WTC11 (cell line): Measurements from ENCODE around the gene ACAT2. TPM values are rescaled to one million over a fixed set of nuclear protein-coding genes. Genes with fewer than 3 reads are reported as not detected.
A peak's percentile ranks its signal among the peaks of the same experiment; 100 is the strongest.

Experiments used
- AFF4 ChIP-seq: sonication (generic); formaldehyde crosslinking; IDR thresholded peaks from 2 replicates; pipeline ENCODE4 v1.8.1; 2023; ENCODE audit warnings: mild to moderate bottlenecking, missing genetic modification reagents, borderline replicate concordance
- ATF1 ChIP-seq: sonication (generic); formaldehyde crosslinking; IDR thresholded peaks from 2 replicates; pipeline ENCODE4 v1.8.1; 2023; ENCODE audit warnings: mild to moderate bottlenecking, moderate library complexity, missing genetic modification reagents
- CDX4 ChIP-seq: fragments of 250-450 bp; sonication (Bioruptor Pico); IDR thresholded peaks from 2 replicates; pipeline ENCODE4 v1.9.0; 2021; ENCODE audit warnings: moderate library complexity, mild to moderate bottlenecking, inconsistent platforms, borderline replicate concordance
- CREB1 ChIP-seq: sonication (generic); formaldehyde crosslinking; IDR thresholded peaks from 2 replicates; pipeline ENCODE4 v1.8.0; 2023; ENCODE audit warnings: mild to moderate bottlenecking, missing genetic modification reagents
- EMX1 ChIP-seq: fragments of 250-450 bp; sonication (Bioruptor Pico); IDR thresholded peaks from 2 replicates; pipeline ENCODE4 v1.8.0; 2021; ENCODE audit warnings: mild to moderate bottlenecking
- ERG ChIP-seq: fragments of 250-450 bp; sonication (Bioruptor Pico); IDR thresholded peaks from 2 replicates; pipeline ENCODE4 v1.8.0; 2021; ENCODE audit warnings: mild to moderate bottlenecking
- ETV6 ChIP-seq: sonication (generic); formaldehyde crosslinking; IDR thresholded peaks from 2 replicates; pipeline ENCODE4 v1.8.1; 2022; ENCODE audit warnings: mild to moderate bottlenecking, missing genetic modification reagents
- FOXJ3 ChIP-seq: sonication (generic); formaldehyde crosslinking; IDR thresholded peaks from 2 replicates; pipeline ENCODE4 v1.9.0; 2021; ENCODE audit warnings: missing genetic modification reagents, mild to moderate bottlenecking, borderline replicate concordance
- FOXK1 ChIP-seq: sonication (generic); formaldehyde crosslinking; IDR thresholded peaks from 2 replicates; pipeline ENCODE4 v1.8.0; 2022; ENCODE audit warnings: mild to moderate bottlenecking, moderate library complexity, missing genetic modification reagents
- GTF2I ChIP-seq: fragments of 250-450 bp; sonication (Bioruptor Pico); conservative IDR thresholded peaks from 2 replicates; pipeline ENCODE4 v1.4.0; 2021; ENCODE audit warnings: mild to moderate bottlenecking
- HMGXB4 ChIP-seq: sonication (generic); formaldehyde crosslinking; IDR thresholded peaks from 2 replicates; pipeline ENCODE4 v1.8.1; 2023; ENCODE audit warnings: mild to moderate bottlenecking, moderate library complexity, missing genetic modification reagents
- IRF2 ChIP-seq: sonication (generic); formaldehyde crosslinking; IDR thresholded peaks from 2 replicates; pipeline ENCODE4 v1.8.0; 2022; ENCODE audit warnings: low read depth, missing genetic modification reagents, borderline replicate concordance
- MAX ChIP-seq: sonication (generic); formaldehyde crosslinking; IDR thresholded peaks from 2 replicates; pipeline ENCODE4 v1.8.0; 2022; ENCODE audit warnings: mild to moderate bottlenecking, missing genetic modification reagents
- MXD4 ChIP-seq: fragments of 250-450 bp; sonication (Bioruptor Pico); IDR thresholded peaks from 2 replicates; pipeline ENCODE4 v1.8.0; 2021; ENCODE audit warnings: mild to moderate bottlenecking, moderate library complexity, borderline replicate concordance
- NR1H2 ChIP-seq: sonication (generic); formaldehyde crosslinking; IDR thresholded peaks from 2 replicates; pipeline ENCODE4 v1.9.0; 2021; ENCODE audit warnings: mild to moderate bottlenecking, moderate library complexity, missing genetic modification reagents
- PRRX2 ChIP-seq: fragments of 250-450 bp; sonication (Bioruptor Pico); IDR thresholded peaks from 2 replicates; pipeline ENCODE4 v1.8.0; 2021; ENCODE audit warnings: mild to moderate bottlenecking
- SOX15 ChIP-seq: fragments of 250-450 bp; sonication (Bioruptor Pico); IDR thresholded peaks from 2 replicates; pipeline ENCODE4 v1.9.0; 2021; ENCODE audit warnings: mild to moderate bottlenecking
- TCF7 ChIP-seq: sonication (generic); formaldehyde crosslinking; IDR thresholded peaks from 2 replicates; pipeline ENCODE4 v1.8.0; 2022; ENCODE audit warnings: mild to moderate bottlenecking, low read depth, missing genetic modification reagents, moderate library complexity
- TEAD1 ChIP-seq: sonication (generic); formaldehyde crosslinking; IDR thresholded peaks from 2 replicates; pipeline ENCODE4 v1.8.0; 2022; ENCODE audit warnings: mild to moderate bottlenecking, missing genetic modification reagents
- TEAD4 ChIP-seq: sonication (generic); formaldehyde crosslinking; IDR thresholded peaks from 2 replicates; pipeline ENCODE4 v1.8.0; 2022; ENCODE audit warnings: mild to moderate bottlenecking, missing genetic modification reagents
- ZNF121 ChIP-seq: sonication (generic); formaldehyde crosslinking; IDR thresholded peaks from 2 replicates; pipeline ENCODE4 v1.8.0; 2023; ENCODE audit warnings: missing genetic modification reagents
- ZNF317 ChIP-seq: sonication (generic); formaldehyde crosslinking; IDR thresholded peaks from 2 replicates; pipeline ENCODE4 v1.8.1; 2023; ENCODE audit warnings: low read depth, mild to moderate bottlenecking, moderate library complexity, missing genetic modification reagents, borderline replicate concordance
- ZNF396 ChIP-seq: fragments of 250-450 bp; sonication (Bioruptor Pico); IDR thresholded peaks from 2 replicates; pipeline ENCODE4 v1.8.0; 2021; ENCODE audit warnings: mild to moderate bottlenecking, moderate library complexity, borderline replicate concordance
- ZNF671 ChIP-seq: fragments of 250-450 bp; sonication (Bioruptor Pico); IDR thresholded peaks from 2 replicates; pipeline ENCODE4 v1.8.0; 2021; ENCODE audit warnings: mild to moderate bottlenecking
- total RNA-seq: library from RNA; stranded (reverse); gene quantifications from 3 replicates; pipeline ENCODE4 v1.2.3, GENCODE V29; 2021
- TF ChIP-seq, protein P1 (sequence below): sonication (generic); formaldehyde crosslinking; conservative IDR thresholded peaks from 2 replicates; pipeline ENCODE4 v1.8.1; 2023; ENCODE audit warnings: mild to moderate bottlenecking, low read depth, missing genetic modification reagents, moderate library complexity
- TF ChIP-seq, protein P2 (sequence below): sonication (generic); formaldehyde crosslinking; IDR thresholded peaks from 2 replicates; pipeline ENCODE4 v1.8.1; 2023; ENCODE audit warnings: mild to moderate bottlenecking, missing genetic modification reagents
- TF ChIP-seq, protein P3 (sequence below): sonication (generic); formaldehyde crosslinking; IDR thresholded peaks from 2 replicates; pipeline ENCODE4 v1.8.1; 2022; ENCODE audit warnings: low read depth, mild to moderate bottlenecking, moderate library complexity, missing genetic modification reagents, borderline replicate concordance

ACAT2 gene
- total RNA-seq, 1 experiment from 2014 or later, result 138 TPM

- TF ChIP-seq ERG (CRISPR knock-in tag), result 0 out of 2 replicates have a peak, but pooled peaks have one; percentile 8
- no peak for TF ChIP-seq PRRX2 (CRISPR knock-in tag)
- TF ChIP-seq, protein P1, sequence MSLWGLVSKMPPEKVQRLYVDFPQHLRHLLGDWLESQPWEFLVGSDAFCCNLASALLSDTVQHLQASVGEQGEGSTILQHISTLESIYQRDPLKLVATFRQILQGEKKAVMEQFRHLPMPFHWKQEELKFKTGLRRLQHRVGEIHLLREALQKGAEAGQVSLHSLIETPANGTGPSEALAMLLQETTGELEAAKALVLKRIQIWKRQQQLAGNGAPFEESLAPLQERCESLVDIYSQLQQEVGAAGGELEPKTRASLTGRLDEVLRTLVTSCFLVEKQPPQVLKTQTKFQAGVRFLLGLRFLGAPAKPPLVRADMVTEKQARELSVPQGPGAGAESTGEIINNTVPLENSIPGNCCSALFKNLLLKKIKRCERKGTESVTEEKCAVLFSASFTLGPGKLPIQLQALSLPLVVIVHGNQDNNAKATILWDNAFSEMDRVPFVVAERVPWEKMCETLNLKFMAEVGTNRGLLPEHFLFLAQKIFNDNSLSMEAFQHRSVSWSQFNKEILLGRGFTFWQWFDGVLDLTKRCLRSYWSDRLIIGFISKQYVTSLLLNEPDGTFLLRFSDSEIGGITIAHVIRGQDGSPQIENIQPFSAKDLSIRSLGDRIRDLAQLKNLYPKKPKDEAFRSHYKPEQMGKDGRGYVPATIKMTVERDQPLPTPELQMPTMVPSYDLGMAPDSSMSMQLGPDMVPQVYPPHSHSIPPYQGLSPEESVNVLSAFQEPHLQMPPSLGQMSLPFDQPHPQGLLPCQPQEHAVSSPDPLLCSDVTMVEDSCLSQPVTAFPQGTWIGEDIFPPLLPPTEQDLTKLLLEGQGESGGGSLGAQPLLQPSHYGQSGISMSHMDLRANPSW (CRISPR knock-in tag), result no peak
- peak; percentile 60; the same call in 1 of the 2 replicates for TF ChIP-seq TEAD4 (CRISPR knock-in tag)
- no peak for TF ChIP-seq ZNF396 (CRISPR knock-in tag)
- TF ChIP-seq TCF7, result no peak
- no peak for TF ChIP-seq ZNF121
- peak; percentile 69 for TF ChIP-seq HMGXB4 (CRISPR knock-in tag)
- no peak for TF ChIP-seq EMX1 (CRISPR knock-in tag)
- no peak for TF ChIP-seq GTF2I (CRISPR knock-in tag)
- no peak for TF ChIP-seq ATF1
- TF ChIP-seq MXD4, result no peak
- TF ChIP-seq, protein P2, sequence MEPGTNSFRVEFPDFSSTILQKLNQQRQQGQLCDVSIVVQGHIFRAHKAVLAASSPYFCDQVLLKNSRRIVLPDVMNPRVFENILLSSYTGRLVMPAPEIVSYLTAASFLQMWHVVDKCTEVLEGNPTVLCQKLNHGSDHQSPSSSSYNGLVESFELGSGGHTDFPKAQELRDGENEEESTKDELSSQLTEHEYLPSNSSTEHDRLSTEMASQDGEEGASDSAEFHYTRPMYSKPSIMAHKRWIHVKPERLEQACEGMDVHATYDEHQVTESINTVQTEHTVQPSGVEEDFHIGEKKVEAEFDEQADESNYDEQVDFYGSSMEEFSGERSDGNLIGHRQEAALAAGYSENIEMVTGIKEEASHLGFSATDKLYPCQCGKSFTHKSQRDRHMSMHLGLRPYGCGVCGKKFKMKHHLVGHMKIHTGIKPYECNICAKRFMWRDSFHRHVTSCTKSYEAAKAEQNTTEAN (CRISPR knock-in tag), result no peak
- TF ChIP-seq, protein P3, sequence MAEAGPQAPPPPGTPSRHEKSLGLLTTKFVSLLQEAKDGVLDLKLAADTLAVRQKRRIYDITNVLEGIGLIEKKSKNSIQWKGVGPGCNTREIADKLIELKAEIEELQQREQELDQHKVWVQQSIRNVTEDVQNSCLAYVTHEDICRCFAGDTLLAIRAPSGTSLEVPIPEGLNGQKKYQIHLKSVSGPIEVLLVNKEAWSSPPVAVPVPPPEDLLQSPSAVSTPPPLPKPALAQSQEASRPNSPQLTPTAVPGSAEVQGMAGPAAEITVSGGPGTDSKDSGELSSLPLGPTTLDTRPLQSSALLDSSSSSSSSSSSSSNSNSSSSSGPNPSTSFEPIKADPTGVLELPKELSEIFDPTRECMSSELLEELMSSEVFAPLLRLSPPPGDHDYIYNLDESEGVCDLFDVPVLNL, result no peak
- TF ChIP-seq TEAD1 (CRISPR knock-in tag), result no peak; the same call in 1 of the 2 replicates
- TF ChIP-seq FOXK1 (CRISPR knock-in tag), result peak; percentile 98
- no peak for TF ChIP-seq AFF4
- TF ChIP-seq MAX (CRISPR knock-in tag), result peak; percentile 78
- no peak for TF ChIP-seq NR1H2 (CRISPR knock-in tag)
- TF ChIP-seq CDX4 (CRISPR knock-in tag), result no peak
- no peak for TF ChIP-seq SOX15
- no peak for TF ChIP-seq ZNF317 (CRISPR knock-in tag)
- no peak for TF ChIP-seq CREB1 (CRISPR knock-in tag)
- peak; percentile 95 for TF ChIP-seq ETV6 (CRISPR knock-in tag)
- TF ChIP-seq IRF2 (CRISPR knock-in tag), result no peak
- no peak for TF ChIP-seq FOXJ3 (CRISPR knock-in tag)
- no peak for TF ChIP-seq ZNF671 (CRISPR knock-in tag)
These were observed 27.7 kb downstream of the ACAT2 start, which contains the start of gene TCP1 (continued) for GRCh38 chr6:159789377-159790148.
